GM23248 (cell line): ENCODE data around the gene DOK3. TPM values are rescaled to one million over a fixed set of nuclear protein-coding genes. Genes with fewer than 3 reads are reported as not detected.

Source experiments
- DNase-seq: peaks from one replicate; pipeline ENCODE4 v3.0.0-alpha.2; 2015
- H2AFZ ChIP-seq: fragments of 200-600 bp; sonication (generic); 2 replicates; pipeline ENCODE4 v1.6.1; 2016; ENCODE audit warnings: antibody characterized with exemption
- H3F3A ChIP-seq: fragments of 200-600 bp; sonication (generic); 2 replicates; pipeline ENCODE4 v1.6.1; 2016; ENCODE audit warnings: mild to moderate bottlenecking, antibody characterized with exemption, mixed run types; ENCODE audit not compliant: insufficient read depth
- H3K27ac ChIP-seq: fragments of 200-600 bp; sonication (generic); 2 replicates; pipeline ENCODE4 v1.5.1; 2016; ENCODE audit warnings: mild to moderate bottlenecking
- H3K27me3 ChIP-seq: fragments of 200-600 bp; sonication (generic); replicated peaks from 2 replicates; pipeline ENCODE4 v1.6.1; 2016; ENCODE audit warnings: mild to moderate bottlenecking; ENCODE audit not compliant: insufficient read depth
- H3K36me3 ChIP-seq: fragments of 200-600 bp; sonication (generic); 2 replicates; pipeline ENCODE4 v1.6.1; 2016; ENCODE audit warnings: low read depth, mild to moderate bottlenecking
- H3K4me1 ChIP-seq: fragments of 200-600 bp; sonication (generic); 2 replicates; pipeline ENCODE4 v1.6.1; 2016; ENCODE audit warnings: mild to moderate bottlenecking; ENCODE audit not compliant: insufficient read depth
- H3K4me2 ChIP-seq: fragments of 200-600 bp; sonication (generic); one replicate; pipeline ENCODE4 v1.6.1; 2016; ENCODE audit warnings: mild to moderate bottlenecking; ENCODE audit not compliant: unreplicated experiment
- H3K4me3 ChIP-seq: fragments of 200-600 bp; sonication (generic); 2 replicates; pipeline ENCODE4 v1.5.1; 2016; ENCODE audit warnings: mild to moderate bottlenecking
- H3K79me2 ChIP-seq: fragments of 200-600 bp; sonication (generic); 2 replicates; pipeline ENCODE4 v1.6.1; 2016; ENCODE audit warnings: mild to moderate bottlenecking; ENCODE audit not compliant: insufficient read depth
- H3K9ac ChIP-seq: fragments of 200-600 bp; sonication (generic); 2 replicates; pipeline ENCODE4 v1.6.1; 2016; ENCODE audit warnings: mild to moderate bottlenecking
- H3K9me2 ChIP-seq: fragments of 200-600 bp; sonication (generic); 2 replicates; pipeline ENCODE4 v1.6.1; 2016; ENCODE audit warnings: mixed run types, mild to moderate bottlenecking, moderate library complexity; ENCODE audit not compliant: insufficient read depth
- H3K9me3 ChIP-seq: fragments of 200-600 bp; sonication (generic); one replicate; pipeline ENCODE4 v1.6.1; 2017; ENCODE audit warnings: low read depth
- H4K20me1 ChIP-seq: fragments of 200-600 bp; sonication (generic); 2 replicates; pipeline ENCODE4 v1.6.0; 2016; ENCODE audit not compliant: insufficient read depth
- EZH2 ChIP-seq: fragments of 200-600 bp; sonication (generic); IDR thresholded peaks from 2 replicates; pipeline ENCODE4 v1.6.1; 2018; ENCODE audit warnings: antibody characterized with exemption, mild to moderate bottlenecking; ENCODE audit not compliant: insufficient read depth, poor library complexity, severe bottlenecking
- EZH2phosphoT487 ChIP-seq: fragments of 200-600 bp; sonication (generic); IDR thresholded peaks from 2 replicates; pipeline ENCODE4 v1.6.1; 2018; ENCODE audit warnings: antibody characterized with exemption, moderate library complexity, mild to moderate bottlenecking, low read depth; ENCODE audit not compliant: insufficient read depth
- WGBS, 2 experiments: methylation state at CpG; one replicate each; pipeline ENCODE4 v1.1.6; 2015 to 2017; ENCODE audit warnings: low lambda C conversion rate in 2 of 2, low coverage in 1 of 2; ENCODE audit errors: missing lambda C conversion rate in 2 of 2; 5-methylcytosine and 5-hydroxymethylcytosine counted together
- in situ Hi-C: fragments of 300-500 bp; cut with MboI; formaldehyde crosslinking; loops from 2 replicates; pipeline ENCODE4 v1.15.0; 2020
- polyA plus RNA-seq: library from polyadenylated mRNA; unstranded; fragments of >200 nt; fragmentation: Nextera tagmentation; extraction: Ambion mirVana; gene quantifications from 2 replicates; pipeline ENCODE4 v1.2.1, GENCODE V29; 2016
- total RNA-seq: library from RNA; depleted of rRNA; stranded (reverse); fragments of >200 nt; shearing (Covaris generic); gene quantifications from 2 replicates; pipeline ENCODE4 v1.2.3, GENCODE V29; 2014

The DOK3 gene
- total and polyA plus RNA-seq, 2 experiments from 2014 or later = 0.76 to 0.97 TPM

DNA sequence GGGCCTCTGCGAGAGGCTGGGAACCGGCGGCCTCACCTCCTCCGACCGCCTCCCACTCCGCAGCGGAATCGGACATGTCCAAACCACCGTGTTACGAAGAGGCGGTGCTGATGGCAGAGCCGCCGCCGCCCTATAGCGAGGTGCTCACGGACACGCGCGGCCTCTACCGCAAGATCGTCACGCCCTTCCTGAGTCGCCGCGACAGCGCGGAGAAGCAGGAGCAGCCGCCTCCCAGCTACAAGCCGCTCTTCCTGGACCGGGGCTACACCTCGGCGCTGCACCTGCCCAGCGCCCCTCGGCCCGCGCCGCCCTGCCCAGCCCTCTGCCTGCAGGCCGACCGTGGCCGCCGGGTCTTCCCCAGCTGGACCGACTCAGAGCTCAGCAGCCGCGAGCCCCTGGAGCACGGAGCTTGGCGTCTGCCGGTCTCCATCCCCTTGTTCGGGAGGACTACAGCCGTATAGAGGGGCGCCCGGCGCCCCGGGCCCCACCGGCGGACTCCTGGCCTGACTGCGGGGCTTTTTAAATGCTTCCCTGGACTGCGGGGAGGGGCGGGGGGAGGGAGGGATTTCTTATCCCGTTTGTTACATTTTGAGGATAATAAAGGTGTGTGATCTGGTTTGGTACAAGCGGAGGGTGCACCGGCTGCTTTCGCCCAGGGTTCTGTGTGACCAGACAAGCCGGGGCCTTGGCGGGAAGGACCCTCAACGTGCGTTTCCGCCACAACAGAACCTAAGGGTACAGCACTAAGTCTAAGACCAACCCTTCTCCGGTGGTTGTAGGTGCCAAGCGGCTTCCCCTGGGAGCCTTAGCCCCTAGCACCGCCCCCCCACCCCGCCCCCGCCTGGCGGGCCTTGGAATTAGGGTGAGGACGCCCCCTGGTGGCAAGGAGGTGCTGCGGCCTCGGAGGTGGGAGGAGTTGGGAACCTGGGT, 53.7 kb downstream of the DOK3 start:
- H3F3A ChIP-seq = peaks cover 13% of the 10 kb centered on the region
- peak overlapping the region; percentile 76 for H3K4me2 ChIP-seq
- 2 to 3% methylated on average over 67 to 75 of the region's 76 CpGs for WGBS, 2 experiments
- no peak for TF ChIP-seq EZH2phosphoT487
- no peak for TF ChIP-seq EZH2
- H2AFZ ChIP-seq = no peak overlapping the region
- H3K79me2 ChIP-seq = no peaks in the 10 kb centered on the region
- H4K20me1 ChIP-seq = 0 out of 2 replicates have a peak, but pooled peaks cover 13% of the 10 kb centered on the region
- H3K27me3 ChIP-seq = no peaks in the 10 kb centered on the region
- H3K27ac ChIP-seq = peak overlapping the region; percentile 67
- peak overlapping the region; percentile 78 for H3K9ac ChIP-seq
- no peaks in the 10 kb centered on the region for H3K9me2 ChIP-seq
- 0 out of 2 replicates have a peak, but pooled peaks cover 10% of the 10 kb centered on the region for H3K4me1 ChIP-seq
- no peaks in the 10 kb centered on the region for H3K9me3 ChIP-seq
- in situ Hi-C loops = loop anchor here (10.0 kb wide), 1 partner anchor 61 kb away; no protein-coding TSS in a partner anchor
- DNase-seq = peak; percentile 92
- peak overlapping the region; percentile 66 for H3K4me3 ChIP-seq
- peaks cover 8% of the 10 kb centered on the region; the same call in 1 of the 2 replicates for H3K36me3 ChIP-seq

DNA sequence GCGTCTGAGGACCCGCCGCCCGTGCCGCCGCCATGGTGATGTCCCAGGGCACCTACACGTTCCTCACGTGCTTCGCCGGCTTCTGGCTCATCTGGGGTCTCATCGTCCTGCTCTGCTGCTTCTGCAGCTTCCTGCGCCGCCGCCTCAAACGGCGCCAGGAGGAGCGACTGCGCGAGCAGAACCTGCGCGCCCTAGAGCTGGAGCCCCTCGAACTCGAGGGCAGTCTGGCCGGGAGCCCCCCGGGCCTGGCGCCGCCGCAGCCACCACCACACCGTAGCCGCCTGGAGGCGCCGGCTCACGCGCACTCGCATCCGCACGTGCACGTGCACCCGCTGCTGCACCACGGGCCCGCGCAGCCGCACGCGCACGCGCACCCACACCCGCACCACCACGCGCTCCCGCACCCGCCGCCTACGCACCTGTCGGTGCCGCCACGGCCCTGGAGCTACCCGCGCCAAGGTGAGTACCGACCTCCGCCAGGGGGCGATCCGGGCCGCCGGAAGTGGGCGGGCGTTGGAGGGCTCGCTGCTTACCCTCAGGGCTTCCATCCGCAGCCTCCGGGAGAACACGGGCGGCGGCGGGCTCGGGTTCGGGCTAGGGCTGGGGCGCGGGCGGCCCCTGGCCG, 54.5 kb downstream of the DOK3 start:
- in situ Hi-C loops = loop anchor here (10.0 kb wide), 1 partner anchor 60 kb away; no protein-coding TSS in a partner anchor
- DNase-seq = peak; percentile 82
- no peaks in the 10 kb centered on the region for H3K9me2 ChIP-seq

DNA sequence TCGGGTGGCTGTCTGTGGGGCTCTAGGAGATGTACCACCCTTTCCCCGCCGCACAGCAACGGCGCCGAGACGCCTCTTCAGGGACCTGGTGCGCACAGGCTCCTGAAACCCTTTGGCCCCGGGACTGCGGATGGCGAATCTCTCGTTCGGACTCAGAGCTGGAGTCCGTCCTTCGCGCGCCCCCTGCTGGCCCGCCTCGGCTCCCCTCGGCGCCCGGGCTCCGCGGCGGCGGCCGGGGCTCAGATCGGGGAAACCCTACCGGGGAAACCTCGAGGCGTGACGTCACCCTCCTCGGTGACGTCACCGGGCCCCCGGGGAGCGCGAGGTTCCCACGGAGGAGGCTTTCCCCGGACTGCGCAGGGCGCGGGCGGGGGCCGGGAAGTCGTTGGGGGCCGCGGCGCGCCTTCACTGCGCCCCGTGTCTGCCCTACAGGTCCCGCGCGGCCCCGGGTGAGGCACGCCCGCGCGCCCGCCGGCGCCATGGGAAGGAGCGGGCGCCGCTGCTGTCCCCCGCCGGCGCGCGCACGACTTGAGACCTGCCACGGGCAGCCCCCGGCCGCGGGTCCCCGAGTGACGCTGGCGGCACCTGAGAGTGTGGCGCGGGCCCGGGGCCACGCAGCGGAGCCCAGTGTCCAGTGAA, 55.1 kb downstream of the DOK3 start:
- Histone ChIP-seq H3K27me3 (no peaks in the 10 kb centered on the region), H3F3A (peaks cover 13% of the 10 kb centered on the region), H3K36me3 (peaks cover 8% of the 10 kb centered on the region; the same call in 1 of the 2 replicates), H3K4me2 (peak overlapping the region; percentile 76), H3K27ac (peak overlapping the region; percentile 67), H3K9me3 (no peaks in the 10 kb centered on the region), H4K20me1 (0 out of 2 replicates have a peak, but pooled peaks cover 13% of the 10 kb centered on the region), H3K4me3 (peak overlapping the region; percentile 66), H3K9me2 (no peaks in the 10 kb centered on the region), H3K9ac (peak overlapping the region; percentile 78), H3K4me1 (0 out of 2 replicates have a peak, but pooled peaks cover 10% of the 10 kb centered on the region), H3K79me2 (no peaks in the 10 kb centered on the region), H2AFZ (peak overlapping the region; percentile 13; the same call in 1 of the 2 replicates)
- peak; percentile 92 for DNase-seq
- 1% methylated on average over 20 to 67 of the region's 84 CpGs for WGBS, 2 experiments
- in situ Hi-C loops = loop anchor here (10.0 kb wide), 1 partner anchor 60 kb away; no protein-coding TSS in a partner anchor
- TF ChIP-seq EZH2phosphoT487 (no peak), EZH2 (no peak)

More for the DNA sequence above, 54.5 kb downstream of the DOK3 start:
- Histone ChIP-seq H3K4me2 (peak overlapping the region; percentile 76), H3K9ac (peak overlapping the region; percentile 78), H3K4me3 (peak overlapping the region; percentile 66), H3K4me1 (0 out of 2 replicates have a peak, but pooled peaks cover 10% of the 10 kb centered on the region), H3K9me3 (no peaks in the 10 kb centered on the region), H4K20me1 (0 out of 2 replicates have a peak, but pooled peaks cover 13% of the 10 kb centered on the region), H3K36me3 (peaks cover 8% of the 10 kb centered on the region; the same call in 1 of the 2 replicates), H3F3A (peaks cover 13% of the 10 kb centered on the region), H3K27ac (peak overlapping the region; percentile 67), H2AFZ (peak overlapping the region; percentile 13; the same call in 1 of the 2 replicates), H3K27me3 (no peaks in the 10 kb centered on the region), H3K79me2 (no peaks in the 10 kb centered on the region)
- TF ChIP-seq EZH2 (no peak), EZH2phosphoT487 (no peak)
- 1% methylated on average over 65 to 77 of the region's 80 CpGs for whole genome bisulfite sequencing, 2 experiments
